Mucosa of stomach (tissue), 1 donor: ENCODE measurements around the gene USO1.
A peak's percentile ranks its signal among the peaks of the same experiment; 100 is the strongest.

Source experiments
- H3K27me3 ChIP-seq: one replicate; pipeline ENCODE4 v1.7.0; 2013; ENCODE audit warnings: mild to moderate bottlenecking, low read length; ENCODE audit not compliant: control insufficient read depth, insufficient read depth
- H3K36me3 ChIP-seq: one replicate; pipeline ENCODE4 v1.7.0; 2013; ENCODE audit warnings: low read length; ENCODE audit not compliant: control insufficient read depth, insufficient read depth
- H3K4me1 ChIP-seq: one replicate; pipeline ENCODE4 v1.7.0; 2013; ENCODE audit warnings: mild to moderate bottlenecking, low read length; ENCODE audit not compliant: control insufficient read depth, insufficient read depth
- H3K4me3 ChIP-seq: one replicate; pipeline ENCODE4 v1.7.0; 2013; ENCODE audit warnings: low read length
- H3K9ac ChIP-seq: one replicate; pipeline ENCODE4 v1.7.0; 2013; ENCODE audit warnings: mild to moderate bottlenecking, low read length, moderate library complexity
- H3K9me3 ChIP-seq: one replicate; pipeline ENCODE4 v1.7.0; 2013; ENCODE audit warnings: mild to moderate bottlenecking, low read length, moderate library complexity; ENCODE audit not compliant: control insufficient read depth
- donor health status: Pancreatic carcinoma.

Gene USO1

DNA sequence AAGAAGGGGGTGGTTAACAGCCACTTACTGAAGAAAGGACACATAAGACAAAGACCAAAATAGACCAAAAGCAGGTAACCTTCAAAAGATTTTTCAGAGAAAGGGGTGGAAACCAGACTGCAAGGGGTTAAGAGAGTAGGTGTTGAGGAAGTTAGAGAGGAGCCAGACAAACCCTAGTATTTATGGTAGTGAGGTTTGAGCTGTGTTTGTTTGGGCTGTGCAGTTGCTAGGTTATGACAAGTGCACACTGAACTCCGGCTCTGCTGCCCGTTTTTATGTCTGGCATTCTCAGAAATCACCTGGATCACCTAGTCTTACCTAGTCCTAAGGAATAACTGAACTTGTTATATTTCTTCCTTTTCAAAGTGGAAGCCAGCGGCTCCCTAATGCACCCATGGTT is 28.3 kb upstream of the USO1 start:
- H3K4me1 ChIP-seq, result peaks cover 6% of the 10 kb centered on the region
- H3K9ac ChIP-seq, result no peak overlapping the region
- H3K9me3 ChIP-seq, result no peaks in the 10 kb centered on the region
- H3K4me3 ChIP-seq, result no peak overlapping the region
- no peaks in the 10 kb centered on the region for H3K36me3 ChIP-seq
- H3K27me3 ChIP-seq, result no peaks in the 10 kb centered on the region

GRCh38 chr4:75696581-75696980 is 27.8 kb upstream of the USO1 start:
- no peaks in the 10 kb centered on the region for H3K9me3 ChIP-seq
- no peaks in the 10 kb centered on the region for H3K36me3 ChIP-seq
- H3K9ac ChIP-seq, result no peak overlapping the region
- no peak overlapping the region for H3K4me3 ChIP-seq
- H3K27me3 ChIP-seq, result no peaks in the 10 kb centered on the region
- H3K4me1 ChIP-seq, result peaks cover 6% of the 10 kb centered on the region

GRCh38 chr4:75698162-75698962 is 26.0 kb upstream of the USO1 start:
- Histone ChIP-seq H3K27me3 (no peaks in the 10 kb centered on the region), H3K36me3 (no peaks in the 10 kb centered on the region), H3K4me3 (no peak overlapping the region), H3K9ac (peak overlapping the region; percentile 7), H3K4me1 (peaks cover 6% of the 10 kb centered on the region), H3K9me3 (no peaks in the 10 kb centered on the region)

- H3K4me3 ChIP-seq, result no peak overlapping the region
- no peaks in the 10 kb centered on the region for H3K36me3 ChIP-seq
- H3K4me1 ChIP-seq, result peaks cover 6% of the 10 kb centered on the region
- H3K27me3 ChIP-seq, result no peaks in the 10 kb centered on the region
- H3K9ac ChIP-seq, result peak overlapping the region; percentile 7
- H3K9me3 ChIP-seq, result no peaks in the 10 kb centered on the region
These were observed 25.5 kb upstream of the USO1 start for GRCh38 chr4:75698963-75699228.

DNA sequence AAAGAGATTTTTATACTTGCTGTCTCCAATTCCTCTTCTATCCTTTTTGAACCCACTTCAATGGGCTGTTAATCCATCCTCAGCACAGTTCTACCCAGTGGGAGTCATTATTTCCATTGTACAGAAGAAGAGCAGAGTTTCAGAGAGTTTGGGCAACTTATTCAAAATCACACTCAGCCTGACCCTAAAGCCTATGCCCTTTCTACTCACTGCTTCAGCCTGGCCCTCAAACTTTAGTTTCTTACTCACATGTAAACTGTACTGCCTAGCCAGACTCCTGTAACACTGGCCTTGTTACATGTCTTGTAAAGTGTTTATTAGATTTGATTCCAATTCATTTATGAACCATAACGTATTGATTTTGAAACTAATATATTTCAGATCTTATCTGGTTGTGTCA is 25.1 kb upstream of the USO1 start:
- no peak overlapping the region for H3K9ac ChIP-seq
- H3K4me3 ChIP-seq, result no peak overlapping the region
- H3K4me1 ChIP-seq, result peaks cover 6% of the 10 kb centered on the region
- H3K9me3 ChIP-seq, result no peaks in the 10 kb centered on the region
- no peaks in the 10 kb centered on the region for H3K36me3 ChIP-seq
- no peaks in the 10 kb centered on the region for H3K27me3 ChIP-seq

DNA sequence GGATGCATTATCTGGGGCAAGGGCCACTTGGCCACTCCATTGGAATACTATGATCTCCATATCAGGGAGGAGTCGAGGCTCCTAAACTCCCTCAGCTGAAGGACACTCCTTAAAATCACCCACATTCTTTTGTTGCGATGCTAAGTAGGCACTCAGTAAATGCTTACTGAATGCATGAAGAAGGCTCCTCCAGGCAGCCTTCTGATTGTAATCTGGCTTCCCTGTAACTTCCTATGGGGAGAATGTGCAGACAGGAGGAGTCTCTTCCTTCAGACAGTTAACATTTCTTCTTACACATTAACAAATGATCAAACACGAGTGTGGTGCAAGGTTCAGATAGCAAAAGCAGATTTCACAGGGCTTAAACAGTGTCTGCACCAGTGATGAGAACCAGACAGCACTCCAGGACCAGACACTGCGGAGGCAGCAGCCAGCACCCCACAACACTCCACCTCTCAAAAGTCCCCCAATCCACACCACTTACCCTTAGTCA is 21.4 kb upstream of the USO1 start:
- H3K9ac ChIP-seq, result no peak overlapping the region
- H3K27me3 ChIP-seq, result no peaks in the 10 kb centered on the region
- no peak overlapping the region for H3K4me3 ChIP-seq
- no peaks in the 10 kb centered on the region for H3K4me1 ChIP-seq
- H3K9me3 ChIP-seq, result no peaks in the 10 kb centered on the region
- no peaks in the 10 kb centered on the region for H3K36me3 ChIP-seq

DNA sequence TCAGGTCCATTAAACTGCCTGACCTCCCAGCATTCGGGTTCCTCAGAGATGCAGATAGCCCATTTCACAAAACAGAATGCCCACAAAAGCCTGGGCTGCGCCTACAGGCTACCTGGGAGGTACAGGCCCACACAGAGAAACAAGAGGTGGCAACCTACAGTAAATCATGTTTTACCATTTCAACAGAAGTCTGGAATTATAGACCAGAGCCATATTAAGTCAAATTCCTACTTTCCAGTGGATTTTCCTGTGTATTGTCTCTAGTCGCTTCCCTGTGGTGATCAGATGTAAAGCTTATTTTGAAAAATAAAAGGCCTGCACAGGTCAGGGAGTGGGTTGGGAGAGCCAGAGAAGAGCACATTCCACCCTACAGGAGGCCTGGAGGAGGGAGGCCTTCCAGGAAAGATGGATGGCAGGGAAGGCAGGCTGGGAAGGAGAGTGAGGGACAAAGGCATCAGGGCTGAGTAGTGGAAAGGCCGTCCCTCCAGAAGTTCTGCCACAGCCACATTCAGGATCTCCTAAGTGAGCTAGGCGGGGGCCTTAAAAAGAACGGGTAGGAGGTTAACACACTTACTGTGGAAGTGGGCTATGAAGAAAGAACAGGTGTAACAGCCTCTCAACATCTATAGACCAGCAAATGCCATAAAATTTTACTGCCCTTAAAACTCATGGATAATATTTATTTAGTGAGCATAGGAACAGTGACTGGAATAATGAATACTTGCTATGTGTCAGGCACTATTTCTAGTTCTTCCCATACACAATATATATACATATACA is 19.0 kb upstream of the USO1 start:
- no peaks in the 10 kb centered on the region for H3K36me3 ChIP-seq

GRCh38 chr4:75708218-75708691 is 16.1 kb upstream of the USO1 start:
- Histone ChIP-seq H3K9ac (no peak overlapping the region), H3K36me3 (no peaks in the 10 kb centered on the region), H3K4me1 (no peaks in the 10 kb centered on the region), H3K4me3 (no peak overlapping the region), H3K9me3 (no peaks in the 10 kb centered on the region), H3K27me3 (no peaks in the 10 kb centered on the region)

More for the DNA sequence above, 19.0 kb upstream of the USO1 start:
- no peaks in the 10 kb centered on the region for H3K4me1 ChIP-seq
- no peaks in the 10 kb centered on the region for H3K9me3 ChIP-seq
- H3K4me3 ChIP-seq, result no peak overlapping the region
- no peaks in the 10 kb centered on the region for H3K27me3 ChIP-seq
- H3K9ac ChIP-seq, result no peak overlapping the region

- Histone ChIP-seq H3K4me1 (peaks cover 5% of the 10 kb centered on the region), H3K9ac (no peak overlapping the region), H3K9me3 (no peaks in the 10 kb centered on the region), H3K4me3 (no peak overlapping the region), H3K27me3 (no peaks in the 10 kb centered on the region), H3K36me3 (no peaks in the 10 kb centered on the region)
These were observed 14.1 kb upstream of the USO1 start for GRCh38 chr4:75710246-75710645.

DNA sequence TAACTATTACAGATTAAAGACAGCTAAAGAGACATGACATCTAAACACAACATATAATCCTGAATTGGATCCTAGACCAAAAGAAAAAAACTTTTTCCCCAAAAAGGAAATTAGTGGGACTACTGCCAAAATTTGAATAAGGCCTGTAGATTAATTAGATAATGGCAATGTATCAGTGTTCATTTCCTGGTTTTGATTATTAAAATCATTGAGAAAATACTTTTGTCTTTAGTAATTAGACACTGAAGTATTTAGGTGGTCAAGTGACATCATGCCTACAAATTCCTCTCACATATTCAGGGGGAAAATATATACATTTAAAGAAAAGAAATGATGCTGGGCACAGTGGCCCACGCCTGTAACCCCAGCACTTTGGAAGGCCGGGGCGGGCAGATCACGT is 10.4 kb upstream of the USO1 start:
- Histone ChIP-seq H3K4me1 (peaks cover 5% of the 10 kb centered on the region), H3K36me3 (no peaks in the 10 kb centered on the region), H3K9ac (no peak overlapping the region), H3K4me3 (no peak overlapping the region), H3K27me3 (no peaks in the 10 kb centered on the region), H3K9me3 (no peaks in the 10 kb centered on the region)

DNA sequence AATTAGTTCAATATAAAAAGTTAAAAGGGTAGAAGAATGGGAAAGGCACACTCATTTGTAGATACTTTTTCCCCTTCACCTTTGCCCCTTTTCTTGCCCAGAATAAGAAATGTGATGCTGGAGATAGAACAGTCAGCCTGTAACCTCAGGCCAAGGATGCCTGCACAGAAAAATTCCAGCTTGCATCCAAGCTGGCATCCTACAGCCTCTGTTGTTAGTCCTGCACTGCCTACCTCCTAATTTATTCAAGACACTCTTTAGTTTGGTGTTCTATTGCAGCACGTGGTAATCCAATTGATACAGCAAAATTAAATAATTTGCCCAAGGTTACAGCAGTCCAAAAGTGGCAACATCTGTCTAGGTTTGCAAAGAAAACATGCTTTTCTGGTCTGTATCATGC is 9.7 kb upstream of the USO1 start:
- no peak overlapping the region for H3K4me3 ChIP-seq
- H3K9me3 ChIP-seq, result no peaks in the 10 kb centered on the region
- H3K27me3 ChIP-seq, result no peaks in the 10 kb centered on the region
- peaks cover 5% of the 10 kb centered on the region for H3K4me1 ChIP-seq
- no peaks in the 10 kb centered on the region for H3K36me3 ChIP-seq
- no peak overlapping the region for H3K9ac ChIP-seq

DNA sequence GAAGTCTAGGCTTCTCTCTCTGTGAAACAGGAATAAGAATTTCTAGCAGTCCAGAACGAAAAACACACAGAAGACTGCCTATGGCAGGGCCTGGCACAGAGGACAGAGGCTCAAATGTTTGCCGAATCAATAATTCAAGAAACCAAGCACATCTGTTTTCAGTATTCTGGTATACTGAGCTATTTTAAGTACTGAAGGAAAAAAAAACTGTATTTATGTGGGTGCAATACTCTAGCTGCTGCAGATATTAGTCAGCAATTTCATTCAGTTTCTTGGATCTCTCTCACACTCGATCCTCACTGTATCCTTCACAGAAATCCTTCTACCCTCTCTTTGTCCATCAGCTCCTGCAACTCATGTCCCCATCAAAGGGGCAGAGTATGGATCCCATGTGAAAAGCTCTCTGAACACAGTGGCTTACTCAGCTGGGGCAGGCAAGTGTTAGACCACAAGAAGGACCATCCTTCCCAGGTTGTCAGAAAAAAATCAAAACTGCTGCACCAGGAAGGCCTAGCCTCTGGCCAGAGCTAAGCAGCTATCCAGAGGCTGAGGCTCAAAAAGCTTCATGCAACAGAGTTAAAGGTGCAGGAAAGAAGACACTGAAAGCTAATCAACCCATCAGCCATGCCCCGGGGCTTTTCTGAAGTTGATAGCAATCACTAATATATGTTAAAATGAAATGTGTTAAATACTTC is 9.1 kb upstream of the USO1 start:
- H3K27me3 ChIP-seq, result no peaks in the 10 kb centered on the region
- H3K9me3 ChIP-seq, result no peaks in the 10 kb centered on the region
- H3K4me1 ChIP-seq, result peaks cover 5% of the 10 kb centered on the region
- H3K36me3 ChIP-seq, result no peaks in the 10 kb centered on the region
- no peak overlapping the region for H3K9ac ChIP-seq
- H3K4me3 ChIP-seq, result no peak overlapping the region
